ENCODE data around the gene MAP1B.
"Not testable (repeated sequence)": the region's sequence is repeated elsewhere in the genome, so short reads cannot be mapped to it uniquely, and the experiment has no call there.

The MAP1B gene

GRCh38 chr5:72160329-72160728 lies 53.1 kb downstream of the MAP1B start:
- DNase-seq (ENCODE audit: low read depth in 2 of 2, low spot score in 1 of 2): no peak

- no peak for DNase-seq (ENCODE audit: low read depth in 2 of 2, low spot score in 1 of 2)
Measured at GRCh38 chr5:72160959-72161358, 53.7 kb downstream of the MAP1B start.

GRCh38 chr5:72161951-72162350 lies 54.7 kb downstream of the MAP1B start:
- no peak for DNase-seq (ENCODE audit: low read depth in 2 of 2, low spot score in 1 of 2)

GRCh38 chr5:72163349-72163983 lies 56.2 kb downstream of the MAP1B start:
- DNase-seq (ENCODE audit: low read depth in 2 of 2, low spot score in 1 of 2): no peak

- no peak for DNase-seq (ENCODE audit: low read depth in 2 of 2, low spot score in 1 of 2)
Measured at GRCh38 chr5:72166070-72166979, 59.0 kb downstream of the MAP1B start.

GRCh38 chr5:72167257-72167656 lies 60.0 kb downstream of the MAP1B start:
- DNase-seq (ENCODE audit: low read depth in 2 of 2, low spot score in 1 of 2): no peak

GRCh38 chr5:72167804-72168203 lies 60.5 kb downstream of the MAP1B start:
- no peak for DNase-seq (ENCODE audit: low read depth in 2 of 2, low spot score in 1 of 2)

GRCh38 chr5:72170101-72170500 lies 62.8 kb downstream of the MAP1B start:
- no peak for DNase-seq (ENCODE audit: low read depth in 2 of 2, low spot score in 1 of 2)

- DNase-seq (ENCODE audit: low read depth in 2 of 2, low spot score in 1 of 2): not testable (repeated sequence)
Measured at GRCh38 chr5:72171181-72171580, 63.9 kb downstream of the MAP1B start.

- DNase-seq (ENCODE audit: low read depth in 2 of 2, low spot score in 1 of 2): no peak
Measured at GRCh38 chr5:72171667-72172066, 64.4 kb downstream of the MAP1B start.

GRCh38 chr5:72172786-72173185 lies 65.5 kb downstream of the MAP1B start:
- DNase-seq (ENCODE audit: low read depth in 2 of 2, low spot score in 1 of 2): no peak

GRCh38 chr5:72177538-72177937 lies 70.3 kb downstream of the MAP1B start:
- DNase-seq (ENCODE audit: low read depth in 2 of 2, low spot score in 1 of 2): no peak

GRCh38 chr5:72179028-72179815 lies 71.9 kb downstream of the MAP1B start:
- DNase-seq (ENCODE audit: low read depth in 2 of 2, low spot score in 1 of 2): no peak

GRCh38 chr5:72179816-72180440 lies 72.7 kb downstream of the MAP1B start:
- no peak for DNase-seq (ENCODE audit: low read depth in 2 of 2, low spot score in 1 of 2)

- DNase-seq (ENCODE audit: low read depth in 2 of 2, low spot score in 1 of 2): no peak
Measured at GRCh38 chr5:72180925-72181324, 73.7 kb downstream of the MAP1B start.

GRCh38 chr5:72182686-72183085 lies 75.4 kb downstream of the MAP1B start:
- no peak for DNase-seq (ENCODE audit: low read depth in 2 of 2, low spot score in 1 of 2)

- no peak for DNase-seq (ENCODE audit: low read depth in 2 of 2, low spot score in 1 of 2)
Measured at GRCh38 chr5:72183101-72183520, 75.8 kb downstream of the MAP1B start.

GRCh38 chr5:72184408-72184807 lies 77.1 kb downstream of the MAP1B start:
- DNase-seq (ENCODE audit: low read depth in 2 of 2, low spot score in 1 of 2): no peak

GRCh38 chr5:72185496-72186329 lies 78.4 kb downstream of the MAP1B start:
- no peak for DNase-seq (ENCODE audit: low read depth in 2 of 2, low spot score in 1 of 2)

GRCh38 chr5:72187388-72188075 lies 80.3 kb downstream of the MAP1B start:
- DNase-seq (ENCODE audit: low read depth in 2 of 2, low spot score in 1 of 2): no peak
